ENCODE measurements around the gene ARL4D.

DNA sequence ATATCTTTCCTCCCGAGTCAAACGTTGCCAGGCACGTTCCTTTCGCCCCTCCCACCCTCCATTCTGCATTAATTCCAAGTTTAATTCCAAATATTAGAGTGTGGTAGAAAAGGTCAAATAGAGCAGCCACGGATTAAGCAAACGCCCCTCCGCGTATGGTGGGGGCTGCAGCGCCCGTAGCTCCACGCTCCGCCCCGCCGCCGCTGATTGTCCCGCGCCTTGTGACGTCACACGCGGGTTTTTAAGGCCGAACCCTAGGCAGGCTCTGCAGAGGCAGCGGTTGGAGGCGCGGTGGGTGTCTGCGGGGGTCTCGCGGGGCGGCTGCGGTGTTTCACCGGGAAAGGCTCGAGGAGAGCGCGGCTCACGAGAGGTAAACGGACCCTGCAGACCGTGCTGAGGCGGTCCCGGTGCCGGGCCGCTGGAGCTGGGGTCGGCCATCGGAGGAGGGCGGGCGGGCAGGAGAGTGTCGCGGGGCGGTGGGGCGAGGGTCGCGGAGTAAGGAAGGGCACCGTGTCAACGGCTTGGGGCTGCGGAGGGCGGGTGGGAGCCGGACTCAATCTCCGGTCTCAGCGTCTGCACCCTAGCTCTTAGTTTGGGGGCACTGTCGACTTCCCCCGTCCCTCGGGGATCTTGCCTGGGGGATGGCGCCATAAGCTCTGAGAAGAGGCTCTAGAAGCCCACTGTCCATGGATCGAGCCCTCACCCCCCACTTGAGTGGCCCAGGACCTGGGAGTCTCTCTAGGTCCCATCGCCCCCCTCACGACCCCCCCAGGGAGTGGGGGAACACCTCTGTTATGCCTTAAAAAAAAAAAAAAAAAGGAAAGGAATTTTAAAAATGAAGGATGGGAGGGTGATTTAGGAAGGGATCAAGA, at the start of gene ARL4D:
- TF ChIP-seq EZH2 (IDR thresholded peaks at IDR 0.05; ENCODE audit: insufficient read depth, poor library complexity, severe bottlenecking): no peak
- no peak for TF ChIP-seq EZH2phosphoT487 (IDR thresholded peaks at IDR 0.05; ENCODE audit: insufficient read depth, low read depth)
